COLO668 (cell line): ENCODE data around the gene ARL11.
"Not testable (repeated sequence)": the region's sequence is repeated elsewhere in the genome, so short reads cannot be mapped to it uniquely, and the experiment has no call there.

Experiments
- DNase-seq: peaks from one replicate; lab custom pipeline; 2025; ENCODE audit not compliant: unreplicated experiment; lab: John Stamatoyannopoulos, UW

The ARL11 gene

GRCh38 chr13:49627831-49628652 lies at the start of gene ARL11:
ARL11 (plus strand) TSS chr13:49628507; CDS start chr13:49630448, 1,941 bp downstream.
- DNase-seq: no peak

GRCh38 chr13:49579501-49579900 lies 48.8 kb upstream of the ARL11 start:
- DNase-seq: no peak

GRCh38 chr13:49580980-49581680 lies 47.2 kb upstream of the ARL11 start:
- no peak for DNase-seq

GRCh38 chr13:49584771-49585182 lies 43.5 kb upstream of the ARL11 start:
- DNase-seq: peak; percentile 46

- peak; percentile 95 for DNase-seq
Observed at GRCh38 chr13:49585220-49586157, 42.8 kb upstream of the ARL11 start, which contains the start of gene RCBTB1. RCBTB1 (minus strand) TSS chr13:49585558; CDS start chr13:49567279, 18,279 bp downstream.

GRCh38 chr13:49586717-49587116 lies 41.6 kb upstream of the ARL11 start:
- no peak for DNase-seq

- no peak for DNase-seq
Observed at GRCh38 chr13:49587311-49587847, 40.9 kb upstream of the ARL11 start.

- not testable (repeated sequence) for DNase-seq
Observed at GRCh38 chr13:49590714-49591113, 37.6 kb upstream of the ARL11 start.

- not testable (repeated sequence) for DNase-seq
Observed at GRCh38 chr13:49593876-49594275, 34.4 kb upstream of the ARL11 start.

GRCh38 chr13:49594576-49594975 lies 33.7 kb upstream of the ARL11 start:
- DNase-seq: no peak

GRCh38 chr13:49596221-49596620 lies 32.1 kb upstream of the ARL11 start:
- no peak for DNase-seq

GRCh38 chr13:49597043-49597641 lies 31.2 kb upstream of the ARL11 start:
- DNase-seq: no peak

GRCh38 chr13:49602005-49602404 lies 26.3 kb upstream of the ARL11 start:
- no peak for DNase-seq

- DNase-seq: not testable (repeated sequence)
Observed at GRCh38 chr13:49602615-49603014, 25.7 kb upstream of the ARL11 start.

GRCh38 chr13:49604570-49604969 lies 23.7 kb upstream of the ARL11 start:
- DNase-seq: no peak

- DNase-seq: peak; percentile 91
Observed at GRCh38 chr13:49606747-49607648, 21.3 kb upstream of the ARL11 start.

- DNase-seq: no peak
Observed at GRCh38 chr13:49607761-49608160, 20.5 kb upstream of the ARL11 start.

- no peak for DNase-seq
Observed at GRCh38 chr13:49608651-49609331, 19.5 kb upstream of the ARL11 start.

- DNase-seq: peak; percentile 34
Observed at GRCh38 chr13:49610176-49610575, 18.1 kb upstream of the ARL11 start.
